ENCODE data around the gene CERS6. TPM values are rescaled to one million over a fixed set of nuclear protein-coding genes. Genes with fewer than 3 reads are reported as not detected.
A peak's percentile ranks its signal among the peaks of the same experiment; 100 is the strongest.

Gene CERS6
- total RNA-seq, 1 donor from 2014 or later = 55.3 TPM

DNA sequence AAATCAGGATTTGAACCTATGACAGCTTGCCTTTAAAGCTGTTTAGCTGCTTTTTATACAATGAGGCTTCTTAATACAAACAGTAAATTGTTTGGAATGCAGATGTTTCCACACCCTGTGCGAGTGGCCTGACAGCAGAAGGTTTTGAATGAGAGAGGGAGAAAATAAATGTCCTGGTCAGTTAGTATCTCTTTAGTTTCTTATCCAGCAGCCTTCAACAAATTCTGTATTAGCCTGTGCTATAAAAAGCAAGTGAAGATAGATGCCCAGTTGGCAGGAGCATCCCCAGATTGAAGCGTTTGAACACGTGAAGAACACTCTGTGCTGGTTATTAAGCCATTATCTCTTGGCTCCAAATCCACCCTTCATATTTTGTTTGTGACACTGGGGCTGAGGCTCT is 70.6 kb downstream of the CERS6 start:
- H3K4me3 ChIP-seq (ENCODE audit: low read depth, low read length) = no peak overlapping the region
- FAIRE-seq (no peak), DNase-seq (ENCODE audit: low read depth) (peak; percentile 81)
- TF ChIP-seq, protein P1, sequence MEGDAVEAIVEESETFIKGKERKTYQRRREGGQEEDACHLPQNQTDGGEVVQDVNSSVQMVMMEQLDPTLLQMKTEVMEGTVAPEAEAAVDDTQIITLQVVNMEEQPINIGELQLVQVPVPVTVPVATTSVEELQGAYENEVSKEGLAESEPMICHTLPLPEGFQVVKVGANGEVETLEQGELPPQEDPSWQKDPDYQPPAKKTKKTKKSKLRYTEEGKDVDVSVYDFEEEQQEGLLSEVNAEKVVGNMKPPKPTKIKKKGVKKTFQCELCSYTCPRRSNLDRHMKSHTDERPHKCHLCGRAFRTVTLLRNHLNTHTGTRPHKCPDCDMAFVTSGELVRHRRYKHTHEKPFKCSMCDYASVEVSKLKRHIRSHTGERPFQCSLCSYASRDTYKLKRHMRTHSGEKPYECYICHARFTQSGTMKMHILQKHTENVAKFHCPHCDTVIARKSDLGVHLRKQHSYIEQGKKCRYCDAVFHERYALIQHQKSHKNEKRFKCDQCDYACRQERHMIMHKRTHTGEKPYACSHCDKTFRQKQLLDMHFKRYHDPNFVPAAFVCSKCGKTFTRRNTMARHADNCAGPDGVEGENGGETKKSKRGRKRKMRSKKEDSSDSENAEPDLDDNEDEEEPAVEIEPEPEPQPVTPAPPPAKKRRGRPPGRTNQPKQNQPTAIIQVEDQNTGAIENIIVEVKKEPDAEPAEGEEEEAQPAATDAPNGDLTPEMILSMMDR (IDR thresholded peaks at IDR 0.05; ENCODE audit: insufficient read depth, low read length, severe bottlenecking) = no peak
- no peaks in the 10 kb centered on the region for H3K36me3 ChIP-seq (ENCODE audit: control insufficient read depth, insufficient read depth, low read length)
- H3K27me3 ChIP-seq (ENCODE audit: control insufficient read depth, insufficient read depth, low read length) = no peaks in the 10 kb centered on the region

DNA sequence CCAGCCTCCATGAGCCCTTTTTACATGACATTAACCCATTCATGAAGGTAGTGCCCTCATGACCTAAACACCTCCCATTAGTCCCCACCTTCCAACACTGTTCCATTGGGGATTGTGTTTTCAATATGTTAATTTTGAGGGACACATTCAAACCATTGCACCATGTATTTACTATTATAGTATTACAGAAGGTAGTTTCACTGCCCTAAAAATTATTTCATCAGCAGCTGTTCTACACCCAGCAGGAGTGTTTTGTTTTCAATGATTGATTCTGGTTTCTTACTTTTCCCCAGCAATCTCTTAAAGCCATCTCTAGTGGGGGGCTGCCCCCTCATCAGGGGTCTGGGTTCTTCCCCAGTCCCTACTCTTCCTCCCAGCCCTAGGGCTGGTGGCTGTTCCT is 71.9 kb downstream of the CERS6 start:
- TF ChIP-seq, protein P1 (IDR thresholded peaks at IDR 0.05; ENCODE audit: insufficient read depth, low read length, severe bottlenecking) = no peak
- FAIRE-seq (no peak), DNase-seq (ENCODE audit: low read depth) (no peak)
- Histone ChIP-seq H3K27me3 (ENCODE audit: control insufficient read depth, insufficient read depth, low read length) (no peaks in the 10 kb centered on the region), H3K36me3 (ENCODE audit: control insufficient read depth, insufficient read depth, low read length) (no peaks in the 10 kb centered on the region), H3K4me3 (ENCODE audit: low read depth, low read length) (no peak overlapping the region)

DNA sequence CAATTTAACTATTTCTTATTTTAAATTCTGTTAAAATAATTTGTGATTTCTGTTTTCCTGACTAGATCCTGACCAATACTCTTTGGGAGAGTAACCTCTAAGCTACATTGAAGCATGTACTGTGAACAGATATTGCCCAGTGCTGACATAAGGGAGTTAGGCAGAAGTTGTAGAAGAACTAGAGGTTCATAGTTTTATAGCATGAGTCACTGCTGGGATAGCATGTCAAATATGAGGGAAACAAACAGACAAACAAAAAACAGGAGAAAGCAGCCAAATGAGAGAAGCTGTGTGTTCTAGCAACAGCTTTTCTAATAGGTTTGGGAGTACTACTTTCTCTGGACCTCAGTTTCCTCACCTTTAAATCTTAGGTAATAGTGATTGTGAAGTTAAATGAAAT is 72.4 kb downstream of the CERS6 start:
- FAIRE-seq (no peak), DNase-seq (ENCODE audit: low read depth) (peak; percentile 40)
- Histone ChIP-seq H3K4me3 (ENCODE audit: low read depth, low read length) (no peak overlapping the region), H3K36me3 (ENCODE audit: control insufficient read depth, insufficient read depth, low read length) (no peaks in the 10 kb centered on the region), H3K27me3 (ENCODE audit: control insufficient read depth, insufficient read depth, low read length) (no peaks in the 10 kb centered on the region)
- TF ChIP-seq, protein P1 (IDR thresholded peaks at IDR 0.05; ENCODE audit: insufficient read depth, low read length, severe bottlenecking) = no peak

DNA sequence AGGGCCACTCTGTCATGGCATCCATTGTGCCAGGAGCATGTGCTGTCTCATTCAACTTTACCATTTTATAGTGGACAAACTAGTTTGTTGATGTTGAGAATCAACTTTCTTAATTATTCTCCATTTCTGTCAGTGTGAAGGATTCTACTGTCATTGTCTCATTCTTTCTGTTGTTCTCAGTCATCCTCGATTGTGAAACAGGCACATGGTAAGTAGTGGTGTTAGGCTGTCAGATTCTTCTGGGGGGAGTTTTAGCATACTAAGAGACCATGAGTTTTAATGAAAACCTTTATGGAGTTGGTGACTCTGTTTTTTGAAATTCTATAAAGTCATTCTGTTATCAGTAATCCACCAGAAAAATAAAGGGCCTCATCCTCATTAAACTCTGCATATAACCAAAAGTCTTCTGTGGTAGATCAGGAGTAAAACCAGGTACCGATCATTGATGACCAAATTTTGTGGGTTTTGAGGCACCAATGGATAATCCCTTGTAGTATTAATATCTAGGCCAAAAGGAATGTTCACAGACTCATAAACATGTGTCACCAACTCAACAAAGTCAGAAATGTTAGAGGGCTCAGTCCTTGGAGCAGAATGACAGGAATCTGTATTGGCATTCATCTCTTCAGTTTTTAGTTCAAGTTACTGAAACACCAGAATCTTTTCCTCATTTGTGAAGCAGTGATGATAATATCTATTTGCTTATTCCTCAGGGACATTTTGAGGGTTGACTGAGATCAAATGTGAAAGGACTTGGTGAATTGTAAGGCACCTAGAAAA is 73.2 kb downstream of the CERS6 start:
- Histone ChIP-seq H3K27me3 (ENCODE audit: control insufficient read depth, insufficient read depth, low read length) (no peaks in the 10 kb centered on the region), H3K4me3 (ENCODE audit: low read depth, low read length) (no peak overlapping the region), H3K36me3 (ENCODE audit: control insufficient read depth, insufficient read depth, low read length) (no peaks in the 10 kb centered on the region)
- TF ChIP-seq, protein P1 (IDR thresholded peaks at IDR 0.05; ENCODE audit: insufficient read depth, low read length, severe bottlenecking) = no peak
- no peak for FAIRE-seq
- no peak for DNase-seq (ENCODE audit: low read depth)

DNA sequence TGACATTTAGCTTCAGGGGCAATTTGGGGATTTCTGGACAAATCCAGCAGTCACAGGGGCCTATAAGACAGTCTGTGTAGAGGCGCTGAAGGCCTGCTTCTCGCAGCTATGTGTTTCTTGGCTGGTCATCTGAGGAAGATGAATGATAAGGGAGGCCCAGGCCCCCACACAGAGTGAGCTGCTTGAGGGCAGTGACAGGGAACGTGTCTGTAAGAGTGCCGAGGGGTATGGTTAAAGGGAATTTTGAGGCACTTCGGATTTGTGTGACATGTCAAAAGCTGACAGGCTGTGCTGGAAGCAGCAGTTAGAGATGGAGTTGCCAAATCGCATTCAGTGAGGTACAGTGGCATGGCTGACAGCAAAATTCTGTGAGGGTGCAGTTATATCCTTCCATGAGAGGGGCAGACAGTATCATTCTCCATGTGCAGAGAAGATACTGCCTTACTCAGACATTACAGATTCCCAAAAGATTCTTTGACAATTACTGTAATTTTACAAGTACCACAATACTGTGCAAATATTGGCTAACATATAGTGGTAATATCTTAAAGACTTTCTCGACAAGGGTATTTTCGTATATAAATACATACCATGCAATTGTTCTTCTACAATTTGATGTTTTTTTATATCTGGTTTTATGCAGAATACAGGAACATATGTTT is 74.0 kb downstream of the CERS6 start:
- FAIRE-seq (no peak), DNase-seq (ENCODE audit: low read depth) (no peak)
- H3K4me3 ChIP-seq (ENCODE audit: low read depth, low read length) = no peak overlapping the region
- no peaks in the 10 kb centered on the region for H3K27me3 ChIP-seq (ENCODE audit: control insufficient read depth, insufficient read depth, low read length)
- H3K36me3 ChIP-seq (ENCODE audit: control insufficient read depth, insufficient read depth, low read length) = no peaks in the 10 kb centered on the region
- TF ChIP-seq, protein P1 (IDR thresholded peaks at IDR 0.05; ENCODE audit: insufficient read depth, low read length, severe bottlenecking) = no peak

Data from bronchial epithelial cell (primary cell).